Measurements from ENCODE around the gene PAX3. TPM values are rescaled to one million over a fixed set of nuclear protein-coding genes. Genes with fewer than 3 reads are reported as not detected.
A peak's percentile ranks its signal among the peaks of the same experiment; 100 is the strongest.

The PAX3 gene
- total RNA-seq, 1 donor, result not detected

- Histone ChIP-seq H3K27me3 (ENCODE audit: insufficient read depth, low read length) (peaks cover 88% of the 10 kb centered on the region), H4K20me1 (ENCODE audit: insufficient read depth, low read length) (no peaks in the 10 kb centered on the region), H3K9me3 (ENCODE audit: low read depth, low read length) (no peaks in the 10 kb centered on the region), H3K36me3 (ENCODE audit: insufficient read depth, low read length) (no peaks in the 10 kb centered on the region), H2AFZ (ENCODE audit: low read length) (no peak overlapping the region), H3K79me2 (ENCODE audit: insufficient read depth, low read length) (no peaks in the 10 kb centered on the region), H3K4me3 (ENCODE audit: insufficient read depth, low read length) (no peak overlapping the region), H3K4me2 (ENCODE audit: insufficient read depth, low read length) (peak overlapping the region; percentile 76), H3K4me1 (ENCODE audit: insufficient read depth, low read length) (peaks cover 3% of the 10 kb centered on the region), H3K27ac (ENCODE audit: low read depth, low read length) (no peak overlapping the region)
- DNase-seq (ENCODE audit: insufficient read length, low spot score, missing footprints), result no peak
- TF ChIP-seq CTCF (IDR thresholded peaks at IDR 0.05; ENCODE audit: extremely low read depth, low read depth, low read length), result no peak
Measured at GRCh38 chr2:222296311-222296741, 2.5 kb downstream of the PAX3 start.

GRCh38 chr2:222295368-222296062 is 3.3 kb downstream of the PAX3 start:
- Histone ChIP-seq H2AFZ (ENCODE audit: low read length) (peak overlapping the region; percentile 83), H3K79me2 (ENCODE audit: insufficient read depth, low read length) (no peaks in the 10 kb centered on the region), H3K9me3 (ENCODE audit: low read depth, low read length) (no peaks in the 10 kb centered on the region), H3K27me3 (ENCODE audit: insufficient read depth, low read length) (peaks cover 86% of the 10 kb centered on the region), H3K4me1 (ENCODE audit: insufficient read depth, low read length) (peaks cover 3% of the 10 kb centered on the region), H3K4me3 (ENCODE audit: insufficient read depth, low read length) (peak overlapping the region; percentile 61), H4K20me1 (ENCODE audit: insufficient read depth, low read length) (no peaks in the 10 kb centered on the region), H3K27ac (ENCODE audit: low read depth, low read length) (no peak overlapping the region), H3K4me2 (ENCODE audit: insufficient read depth, low read length) (peak overlapping the region; percentile 76), H3K36me3 (ENCODE audit: insufficient read depth, low read length) (no peaks in the 10 kb centered on the region)
- TF ChIP-seq CTCF (IDR thresholded peaks at IDR 0.05; ENCODE audit: extremely low read depth, low read depth, low read length), result no peak
- no peak for DNase-seq (ENCODE audit: insufficient read length, low spot score, missing footprints)

GRCh38 chr2:222294996-222295367 is 3.8 kb downstream of the PAX3 start:
- Histone ChIP-seq H3K4me1 (ENCODE audit: insufficient read depth, low read length) (peaks cover 3% of the 10 kb centered on the region), H3K9me3 (ENCODE audit: low read depth, low read length) (no peaks in the 10 kb centered on the region), H2AFZ (ENCODE audit: low read length) (peak overlapping the region; percentile 83), H3K27me3 (ENCODE audit: insufficient read depth, low read length) (peaks cover 86% of the 10 kb centered on the region), H3K4me3 (ENCODE audit: insufficient read depth, low read length) (peak overlapping the region; percentile 61), H3K4me2 (ENCODE audit: insufficient read depth, low read length) (peak overlapping the region; percentile 76), H3K36me3 (ENCODE audit: insufficient read depth, low read length) (no peaks in the 10 kb centered on the region), H3K27ac (ENCODE audit: low read depth, low read length) (no peak overlapping the region), H4K20me1 (ENCODE audit: insufficient read depth, low read length) (no peaks in the 10 kb centered on the region), H3K79me2 (ENCODE audit: insufficient read depth, low read length) (no peaks in the 10 kb centered on the region)
- TF ChIP-seq CTCF (IDR thresholded peaks at IDR 0.05; ENCODE audit: extremely low read depth, low read depth, low read length), result no peak
- no peak for DNase-seq (ENCODE audit: insufficient read length, low spot score, missing footprints)

- no peak for TF ChIP-seq CTCF (IDR thresholded peaks at IDR 0.05; ENCODE audit: extremely low read depth, low read depth, low read length)
- no peaks in the 10 kb centered on the region for H3K36me3 ChIP-seq (ENCODE audit: insufficient read depth, low read length)
- H3K9me3 ChIP-seq (ENCODE audit: low read depth, low read length), result no peaks in the 10 kb centered on the region
- H3K4me1 ChIP-seq (ENCODE audit: insufficient read depth, low read length), result peaks cover 3% of the 10 kb centered on the region
- no peak overlapping the region for H3K27ac ChIP-seq (ENCODE audit: low read depth, low read length)
- DNase-seq (ENCODE audit: insufficient read length, low spot score, missing footprints), result no peak
- no peak overlapping the region for H3K4me3 ChIP-seq (ENCODE audit: insufficient read depth, low read length)
- H3K27me3 ChIP-seq (ENCODE audit: insufficient read depth, low read length), result peaks cover 86% of the 10 kb centered on the region
- no peaks in the 10 kb centered on the region for H4K20me1 ChIP-seq (ENCODE audit: insufficient read depth, low read length)
- H3K79me2 ChIP-seq (ENCODE audit: insufficient read depth, low read length), result no peaks in the 10 kb centered on the region
- H2AFZ ChIP-seq (ENCODE audit: low read length), result no peak overlapping the region
- H3K4me2 ChIP-seq (ENCODE audit: insufficient read depth, low read length), result no peak overlapping the region
Measured at GRCh38 chr2:222293660-222294630, 4.9 kb downstream of the PAX3 start.

Measured in osteoblast (primary cell).